D341Med (cell line): ENCODE results near the gene YBX3.

Experiments
- DNase-seq: peaks from one replicate; pipeline ENCODE4 v3.0.0; 2012; ENCODE audit warnings: low spot score

Gene YBX3

DNA sequence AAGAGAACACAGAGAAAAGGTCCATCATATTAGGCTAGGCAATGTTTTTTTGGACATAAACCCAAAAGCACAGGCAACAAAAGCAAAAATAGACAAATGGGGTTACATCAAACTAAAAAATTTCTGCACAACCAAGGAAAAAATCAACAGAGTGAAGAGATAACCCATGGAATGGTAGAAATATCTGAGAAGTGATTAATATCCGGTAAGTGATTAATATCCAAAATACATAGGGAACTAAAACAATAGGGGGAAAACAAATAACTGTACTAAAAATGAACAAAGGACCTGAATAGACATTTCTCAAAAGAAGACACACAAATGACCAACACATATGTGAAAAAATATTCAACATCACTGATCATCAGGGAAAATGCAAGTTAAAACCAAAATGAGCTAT is 53.6 kb downstream of the YBX3 start:
- DNase-seq = no peak

DNA sequence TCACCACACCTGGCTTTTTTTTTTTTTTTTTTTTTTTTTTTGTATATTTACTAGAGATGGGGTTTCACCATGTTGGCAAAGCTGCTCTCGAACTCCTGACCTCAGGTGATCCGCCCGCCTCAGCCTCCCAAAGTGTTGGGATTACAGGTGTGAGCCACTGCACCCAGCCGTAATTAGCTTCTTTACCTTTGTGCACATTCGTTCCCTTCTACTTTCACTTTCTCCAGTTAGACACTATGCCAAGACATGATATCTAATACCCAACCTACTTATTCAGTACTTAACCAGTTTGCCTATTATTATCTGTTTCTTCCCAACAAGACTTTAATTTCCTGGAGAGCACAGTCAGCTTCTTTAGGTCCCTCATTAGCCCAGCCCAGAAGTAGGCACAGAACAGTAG is 54.6 kb downstream of the YBX3 start:
- DNase-seq = no peak

GRCh38 chr12:10667581-10667980 is 55.5 kb downstream of the YBX3 start:
- no peak for DNase-seq

GRCh38 chr12:10664499-10664898 is 58.6 kb downstream of the YBX3 start:
- DNase-seq = no peak

GRCh38 chr12:10663869-10664268 is 59.3 kb downstream of the YBX3 start:
- DNase-seq = no peak

DNA sequence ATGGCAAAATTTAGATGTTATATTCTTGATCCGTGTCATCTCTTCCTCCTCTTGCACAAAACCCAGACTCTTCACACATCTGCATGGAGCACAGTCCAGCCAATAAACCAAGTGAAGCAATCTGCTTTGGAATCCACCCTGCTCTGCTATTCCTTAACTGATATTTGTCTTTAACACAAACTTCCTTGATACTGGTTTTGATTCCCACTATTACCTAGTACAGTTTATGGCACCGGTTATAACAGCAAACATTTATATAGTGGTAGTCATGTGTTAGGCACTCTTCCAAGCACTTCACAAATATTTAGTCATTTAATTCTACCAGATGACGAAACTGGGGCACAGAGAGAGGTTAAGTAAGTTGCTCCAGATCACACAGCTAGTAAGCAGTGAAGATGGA is 61.8 kb downstream of the YBX3 start:
- DNase-seq = no peak

- DNase-seq = no peak
These were observed 69.1 kb downstream of the YBX3 start for GRCh38 chr12:10654003-10654402.

DNA sequence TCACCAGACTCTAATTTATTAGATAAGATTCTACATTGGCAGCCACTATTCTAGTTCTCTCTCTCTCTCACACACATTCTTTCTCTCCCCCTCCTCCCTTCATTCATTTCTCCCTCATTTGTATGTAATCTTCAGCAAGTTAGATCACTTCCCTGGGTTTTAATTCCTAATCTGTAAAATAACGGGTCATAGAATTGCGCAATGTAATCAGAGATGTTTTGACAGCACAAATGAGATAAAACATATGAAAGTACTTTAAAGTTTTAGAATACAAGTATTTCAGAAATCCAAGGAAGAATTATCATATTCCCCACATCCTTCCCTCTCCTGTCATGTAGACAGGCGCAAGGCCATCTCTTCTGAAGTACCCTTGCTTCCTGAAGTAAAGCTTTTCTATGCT is 70.9 kb downstream of the YBX3 start:
- no peak for DNase-seq
